Stimulated activated CD8-positive, alpha-beta memory T cell treated with anti-CD3 and anti-CD28 coated beads, Interleukin-12 subunit alpha, Interleukin-12 subunit beta, amount 100 ng/mL, for 1 hour (primary cell): ENCODE measurements around the gene PLEKHD1.
"Not testable (repeated sequence)": the region's sequence is repeated elsewhere in the genome, so short reads cannot be mapped to it uniquely, and the experiment has no call there.

Experiments used
- DNase-seq: peaks from one replicate; pipeline ENCODE4 v3.0.0-alpha.2; 2020; ENCODE audit warnings: low read depth

The PLEKHD1 gene

GRCh38 chr14:69484444-69485314, at the start of gene PLEKHD1:
TSS of gene PLEKHD1 (plus strand) at chr14:69484728. CDS start at chr14:69484966, 238 bp downstream.
- DNase-seq = no peak

DNA sequence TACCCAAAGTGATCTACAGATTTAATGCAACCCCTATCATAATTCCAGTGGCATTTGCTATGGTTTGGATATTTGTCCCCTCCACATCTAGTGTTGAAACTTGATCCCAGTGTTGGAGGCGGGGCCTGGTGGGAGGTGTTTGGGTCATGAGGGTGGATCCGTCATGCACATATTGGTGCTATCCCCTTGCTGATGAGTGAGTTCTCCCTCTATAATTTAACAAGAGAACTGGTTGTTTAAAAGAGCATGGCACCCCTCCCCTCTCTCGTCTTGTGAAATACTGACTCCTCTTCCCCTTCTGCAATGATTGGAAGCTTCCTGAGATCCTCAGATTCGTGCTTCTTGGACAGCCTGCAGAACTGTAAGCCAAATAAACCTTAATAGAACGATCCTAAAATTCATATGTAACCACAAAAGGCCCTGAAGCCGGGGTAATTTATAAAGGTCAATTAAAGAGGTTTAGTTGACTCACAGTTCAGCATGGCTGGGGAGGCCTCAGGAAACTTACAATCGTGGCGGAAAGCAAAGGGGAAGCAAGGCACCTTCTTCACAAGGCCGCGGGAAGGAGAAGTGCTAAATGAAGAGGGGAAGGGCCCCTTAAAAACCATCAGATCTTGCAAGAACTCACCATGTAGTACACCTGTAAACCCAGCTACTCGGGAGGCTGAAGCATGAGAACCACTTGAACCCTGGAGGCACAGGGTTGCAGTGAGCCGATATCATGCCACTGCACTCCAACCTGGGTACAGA, 44.8 kb upstream of the PLEKHD1 start:
- DNase-seq = no peak

- DNase-seq = no peak
These were observed 42.6 kb upstream of the PLEKHD1 start for GRCh38 chr14:69441948-69442347.

DNA sequence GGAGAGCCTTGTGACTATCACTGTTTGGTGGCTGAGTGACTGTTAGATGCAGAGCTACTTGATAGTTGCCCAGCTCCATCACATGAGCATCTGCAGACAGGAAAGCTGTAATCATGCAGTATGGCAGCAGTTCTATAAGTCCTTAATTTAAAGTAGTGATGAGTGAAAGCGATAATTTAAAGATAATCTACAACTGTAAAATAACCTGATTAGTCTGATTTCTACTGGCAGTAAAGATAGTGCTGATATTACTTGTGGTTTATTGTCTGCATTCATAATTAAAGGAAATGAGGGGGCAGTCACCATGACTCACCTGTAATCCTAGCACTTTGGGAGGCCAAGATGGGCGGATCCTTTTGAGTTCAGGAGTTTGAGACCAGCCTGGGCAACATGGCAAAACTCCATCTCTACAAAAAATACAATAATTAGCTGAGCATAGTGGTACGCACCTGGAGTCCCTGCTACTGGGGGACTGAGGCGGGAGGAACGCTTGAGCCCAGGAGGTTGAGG, 41.2 kb upstream of the PLEKHD1 start:
- DNase-seq = no peak

GRCh38 chr14:69449216-69449615, 35.3 kb upstream of the PLEKHD1 start:
- no peak for DNase-seq

DNA sequence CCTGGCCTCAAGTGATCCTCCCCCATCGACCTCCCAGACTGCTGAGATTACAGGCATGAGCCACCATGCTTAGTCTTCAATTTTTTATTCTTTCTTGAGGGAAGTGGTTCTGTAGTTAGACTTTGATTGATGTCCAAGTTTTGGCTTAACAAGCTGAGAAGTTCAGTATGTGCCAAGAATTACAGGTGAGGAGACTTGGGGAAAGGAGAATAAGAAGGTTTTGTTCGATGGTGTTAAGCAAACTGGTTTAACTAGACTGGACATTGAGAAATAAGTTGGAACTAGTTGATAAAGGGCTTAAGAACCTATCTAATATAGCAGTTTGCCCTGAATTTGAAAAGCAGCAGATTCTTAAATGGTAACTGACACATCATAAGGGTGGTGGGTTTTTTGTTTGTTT, 32.6 kb upstream of the PLEKHD1 start:
- DNase-seq = no peak

DNA sequence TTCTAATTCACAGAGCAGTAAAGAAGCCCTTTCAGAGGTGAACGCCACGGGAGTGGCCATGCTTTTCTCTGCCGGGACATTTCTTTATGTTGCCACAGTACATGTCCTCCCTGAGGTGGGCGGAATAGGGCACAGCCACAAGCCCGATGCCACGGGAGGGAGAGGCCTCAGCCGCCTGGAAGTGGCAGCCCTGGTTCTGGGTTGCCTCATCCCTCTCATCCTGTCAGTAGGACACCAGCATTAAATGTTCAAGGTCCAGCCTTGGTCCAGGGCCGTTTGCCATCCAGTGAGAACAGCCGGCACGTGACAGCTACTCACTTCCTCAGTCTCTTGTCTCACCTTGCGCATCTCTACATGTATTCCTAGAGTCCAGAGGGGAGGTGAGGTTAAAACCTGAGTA, 26.2 kb upstream of the PLEKHD1 start:
- DNase-seq = no peak

GRCh38 chr14:69459122-69459521, 25.4 kb upstream of the PLEKHD1 start:
- DNase-seq = no peak

DNA sequence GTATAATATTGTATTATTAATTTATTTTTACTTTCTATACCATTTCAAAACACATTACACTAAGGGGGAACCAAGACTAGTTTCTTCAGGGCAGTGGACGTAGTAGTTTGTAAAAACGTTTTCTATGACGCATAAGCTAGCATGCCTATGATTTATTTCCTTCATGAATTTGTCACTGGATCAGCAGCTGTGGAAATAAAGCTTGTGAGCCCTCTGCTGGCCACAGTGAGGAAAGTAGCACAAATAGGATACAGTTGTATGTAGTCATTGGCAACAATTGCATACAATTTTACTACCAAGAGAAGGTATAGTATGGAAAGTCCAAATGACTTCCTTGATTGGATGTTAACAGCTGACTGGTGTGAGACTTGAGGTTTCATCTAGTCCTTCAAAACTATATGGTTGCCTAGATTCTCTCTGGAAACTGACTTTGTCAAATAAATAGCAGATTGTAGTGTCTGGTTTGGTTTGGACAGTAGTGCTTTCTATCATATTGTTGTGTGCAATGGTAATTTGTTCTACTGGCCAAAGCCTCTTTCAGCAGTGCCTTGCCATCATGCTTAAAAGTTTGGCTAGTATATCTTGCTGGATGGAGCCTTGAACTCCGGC, 24.3 kb upstream of the PLEKHD1 start:
- peak; percentile 14 for DNase-seq

DNA sequence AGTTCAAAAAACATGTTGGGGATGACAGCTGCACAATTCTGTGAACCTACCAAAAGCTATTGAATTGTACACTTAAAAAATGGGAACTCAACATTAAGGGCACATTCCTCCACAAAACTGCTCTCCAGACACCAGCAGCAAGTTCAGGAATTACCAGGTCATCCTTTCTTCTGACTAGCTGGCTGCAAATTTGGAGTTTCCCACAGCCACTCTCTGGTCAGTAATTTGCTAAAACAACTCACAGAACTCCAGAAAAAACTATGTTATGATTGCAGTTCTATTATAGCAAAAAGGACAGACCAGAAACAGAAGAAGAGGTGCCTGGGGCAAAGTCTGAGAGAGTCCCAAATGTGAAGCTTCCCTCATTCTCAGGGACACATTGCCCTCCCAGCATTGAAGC, 20.1 kb upstream of the PLEKHD1 start:
- DNase-seq = no peak

- no peak for DNase-seq
These were observed 19.7 kb upstream of the PLEKHD1 start for GRCh38 chr14:69464829-69465228.

- no peak for DNase-seq
These were observed 15.6 kb upstream of the PLEKHD1 start for GRCh38 chr14:69468949-69469348.

- no peak for DNase-seq
These were observed 13.1 kb upstream of the PLEKHD1 start for GRCh38 chr14:69471436-69471835.

DNA sequence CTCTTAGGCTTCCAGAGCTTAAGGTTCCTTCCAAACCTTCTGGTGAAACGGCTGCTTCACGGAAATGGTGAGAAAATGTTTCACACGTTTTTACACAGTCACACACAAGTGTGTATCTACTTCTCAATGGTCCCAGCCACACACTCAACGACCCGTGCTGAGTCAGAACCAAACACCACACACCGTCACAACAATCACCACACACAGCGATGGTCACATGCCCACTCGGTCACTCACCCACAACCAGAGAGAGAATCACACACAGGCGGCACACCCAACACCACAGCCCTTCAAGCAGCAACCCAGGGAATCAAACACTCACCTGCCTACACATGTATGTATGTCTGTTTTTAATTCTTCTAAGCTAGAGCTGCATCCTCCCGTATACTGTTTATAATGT, 12.6 kb upstream of the PLEKHD1 start:
- no peak for DNase-seq

- no peak for DNase-seq
These were observed 11.3 kb upstream of the PLEKHD1 start for GRCh38 chr14:69473260-69473659.

GRCh38 chr14:69473946-69474345, 10.6 kb upstream of the PLEKHD1 start:
- DNase-seq = no peak

- DNase-seq = no peak
These were observed 9.2 kb upstream of the PLEKHD1 start for GRCh38 chr14:69475194-69475818.

- not testable (repeated sequence) for DNase-seq
These were observed 7.6 kb upstream of the PLEKHD1 start for GRCh38 chr14:69476824-69477450.

DNA sequence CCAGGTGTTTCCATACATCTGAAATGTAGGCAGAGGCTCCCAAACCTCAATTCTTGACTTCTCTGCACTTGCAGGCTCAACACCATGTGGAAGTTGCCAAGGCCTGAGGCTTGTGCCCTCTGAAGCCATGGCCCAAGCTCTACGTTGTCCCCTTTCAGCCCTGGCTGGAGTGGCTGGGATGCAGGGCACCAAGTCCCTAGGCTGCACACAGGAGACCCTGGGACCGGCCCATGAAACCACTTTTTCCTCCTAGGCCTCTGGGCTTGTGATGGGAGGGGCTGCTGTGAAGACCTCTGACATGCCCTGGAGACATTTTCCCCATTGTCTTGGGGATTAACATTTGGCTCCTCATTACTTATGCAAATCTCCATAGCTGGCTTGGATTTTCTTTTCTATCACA, 6.5 kb upstream of the PLEKHD1 start:
- not testable (repeated sequence) for DNase-seq

- DNase-seq = no peak
These were observed 4.8 kb upstream of the PLEKHD1 start for GRCh38 chr14:69479696-69480095.

- DNase-seq = no peak
These were observed 4.4 kb upstream of the PLEKHD1 start for GRCh38 chr14:69480136-69480535.
